Peyer's patch (tissue), 4 donors: ENCODE data around the gene RAD51D. TPM values are rescaled to one million over a fixed set of nuclear protein-coding genes. Genes with fewer than 3 reads are reported as not detected.

Experiments
- DNase-seq, 3 donors: peaks; one replicate each; pipeline ENCODE4 v3.0.0-alpha.2; 2017 to 2019
- H3K27ac ChIP-seq, 4 donors: fragments of 200-600 bp; sonication (generic); one replicate each; pipeline ENCODE4 v1.5.1; 2016 to 2019
- H3K27me3 ChIP-seq, 2 donors: fragments of 200-600 bp; sonication (generic); one replicate each; pipeline ENCODE4 v1.5.1; 2019
- H3K36me3 ChIP-seq, 3 donors: fragments of 200-600 bp; sonication (generic); one replicate each; pipeline ENCODE4 v1.5.1; 2016 to 2019
- H3K4me1 ChIP-seq, 4 donors: fragments of 200-600 bp; sonication (generic); one replicate each; pipeline ENCODE4 v1.5.1; 2016 to 2019
- H3K4me3 ChIP-seq, 4 donors: fragments of 200-600 bp; sonication (generic); 1 replicate in 3 of 4; 2 replicates in 1 of 4; pipeline ENCODE4 v1.5.1; 2016 to 2019; ENCODE audit warnings: mild to moderate bottlenecking in 1 of 4
- H3K9me3 ChIP-seq, 4 donors: fragments of 200-600 bp; sonication (generic); one replicate each; pipeline ENCODE4 v1.5.1; 2016 to 2019; ENCODE audit warnings: mild to moderate bottlenecking in 1 of 4
- POLR2A ChIP-seq, 2 donors: fragments of 450-650 bp; IDR thresholded peaks; one replicate each; pipeline ENCODE4 v1.5.1; 2017; ENCODE audit warnings: antibody characterized with exemption in 2 of 2, mild to moderate bottlenecking in 2 of 2, moderate library complexity in 2 of 2
- total RNA-seq, 4 donors: library from RNA; depleted of rRNA; stranded (reverse); fragments of >200 nt; gene quantifications; one replicate each; pipeline ENCODE4 v1.1.0, GENCODE V29; 2016
- TF ChIP-seq, protein P1 (sequence below), 6 experiments: fragments of 450-650 bp in 4 of 6; fragments of 200-600 bp in 2 of 6; sonication (generic) in 1 of 6; IDR thresholded peaks; one replicate each; pipeline ENCODE4 v1.5.1; 2017 to 2019; ENCODE audit warnings: antibody characterized with exemption in 6 of 6, mild to moderate bottlenecking in 3 of 6, moderate library complexity in 1 of 6

The RAD51D gene
- total RNA-seq, 4 donors from 2014 or later = 6.3 to 18.2 (median 14.7) TPM

- H3K27ac ChIP-seq = no peak overlapping the region
- TF ChIP-seq POLR2A (IDR thresholded peaks at IDR 0.05) = no peak
- TF ChIP-seq, protein P1, sequence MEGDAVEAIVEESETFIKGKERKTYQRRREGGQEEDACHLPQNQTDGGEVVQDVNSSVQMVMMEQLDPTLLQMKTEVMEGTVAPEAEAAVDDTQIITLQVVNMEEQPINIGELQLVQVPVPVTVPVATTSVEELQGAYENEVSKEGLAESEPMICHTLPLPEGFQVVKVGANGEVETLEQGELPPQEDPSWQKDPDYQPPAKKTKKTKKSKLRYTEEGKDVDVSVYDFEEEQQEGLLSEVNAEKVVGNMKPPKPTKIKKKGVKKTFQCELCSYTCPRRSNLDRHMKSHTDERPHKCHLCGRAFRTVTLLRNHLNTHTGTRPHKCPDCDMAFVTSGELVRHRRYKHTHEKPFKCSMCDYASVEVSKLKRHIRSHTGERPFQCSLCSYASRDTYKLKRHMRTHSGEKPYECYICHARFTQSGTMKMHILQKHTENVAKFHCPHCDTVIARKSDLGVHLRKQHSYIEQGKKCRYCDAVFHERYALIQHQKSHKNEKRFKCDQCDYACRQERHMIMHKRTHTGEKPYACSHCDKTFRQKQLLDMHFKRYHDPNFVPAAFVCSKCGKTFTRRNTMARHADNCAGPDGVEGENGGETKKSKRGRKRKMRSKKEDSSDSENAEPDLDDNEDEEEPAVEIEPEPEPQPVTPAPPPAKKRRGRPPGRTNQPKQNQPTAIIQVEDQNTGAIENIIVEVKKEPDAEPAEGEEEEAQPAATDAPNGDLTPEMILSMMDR (IDR thresholded peaks at IDR 0.05) = no peak
- H3K27me3 ChIP-seq = no peaks in the 10 kb centered on the region
- no peak overlapping the region for H3K4me3 ChIP-seq
- H3K9me3 ChIP-seq = no peaks in the 10 kb centered on the region
- DNase-seq = no peak
- H3K4me1 ChIP-seq = no peaks in the 10 kb centered on the region
- H3K36me3 ChIP-seq = peaks cover 0 to 30% (median 0%) of the 10 kb centered on the region in 3 donors
Observed at GRCh38 chr17:35129973-35130351, 10.3 kb upstream of the RAD51D start.

GRCh38 chr17:35129154-35129972 lies 9.7 kb upstream of the RAD51D start:
- H3K36me3 ChIP-seq = peaks cover 0 to 24% (median 0%) of the 10 kb centered on the region in 3 donors
- no peak for DNase-seq
- no peaks in the 10 kb centered on the region for H3K4me1 ChIP-seq
- no peaks in the 10 kb centered on the region for H3K9me3 ChIP-seq
- no peak for TF ChIP-seq POLR2A (IDR thresholded peaks at IDR 0.05)
- TF ChIP-seq, protein P1 (IDR thresholded peaks at IDR 0.05) = no peak
- H3K27me3 ChIP-seq = no peaks in the 10 kb centered on the region
- H3K27ac ChIP-seq = no peak overlapping the region
- no peak overlapping the region for H3K4me3 ChIP-seq

- H3K36me3 ChIP-seq = peaks cover 0 to 9% (median 0%) of the 10 kb centered on the region in 3 donors
- no peak overlapping the region for H3K4me3 ChIP-seq
- H3K9me3 ChIP-seq = no peaks in the 10 kb centered on the region
- no peak for DNase-seq
- no peaks in the 10 kb centered on the region for H3K27me3 ChIP-seq
- H3K4me1 ChIP-seq = no peaks in the 10 kb centered on the region
- TF ChIP-seq, protein P1 (IDR thresholded peaks at IDR 0.05) = no peak
- no peak for TF ChIP-seq POLR2A (IDR thresholded peaks at IDR 0.05)
- no peak overlapping the region for H3K27ac ChIP-seq
Observed at GRCh38 chr17:35127751-35128514, 8.3 kb upstream of the RAD51D start.

- Histone ChIP-seq H3K4me3 (no peak within 1 kb of the TSS), H3K4me1 (peaks cover 4 to 15% (median 9%) of the 10 kb centered on the region in 4 donors), H3K27me3 (no peaks in the 10 kb centered on the region), H3K9me3 (no peaks in the 10 kb centered on the region), H3K27ac (no peak within 1 kb of the TSS), H3K36me3 (no peaks in the 10 kb centered on the region)
- TF ChIP-seq POLR2A (IDR thresholded peaks at IDR 0.05) = no peak
- TF ChIP-seq, protein P1 (IDR thresholded peaks at IDR 0.05) = no peak
- DNase-seq = no peak
Observed at GRCh38 chr17:35121315-35121714, 1.7 kb upstream of the RAD51D start, which contains the start of gene FNDC8. Gene FNDC8 (plus strand): TSS chr17:35121615. CDS start chr17:35121694, 79 bp downstream.

DNA sequence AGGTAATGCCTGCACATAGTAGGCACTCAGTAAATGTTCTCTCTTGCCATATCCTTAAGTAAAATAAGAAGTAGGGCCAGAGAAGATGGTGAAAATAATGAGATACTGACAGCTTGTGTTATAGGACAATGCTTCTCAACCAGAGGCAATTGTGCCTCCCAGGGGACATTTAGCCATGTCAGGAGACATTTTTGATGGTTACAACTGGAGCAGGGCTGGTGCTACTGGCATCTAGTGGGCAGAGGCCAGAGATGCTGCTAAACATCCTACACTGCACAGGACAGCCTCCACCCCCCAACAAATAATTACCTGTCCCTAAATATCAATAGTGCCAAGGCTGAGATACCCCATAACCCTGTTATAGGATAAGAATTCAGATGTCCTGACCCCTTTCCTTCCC lies 1.7 kb downstream of the RAD51D start:
- H3K9me3 ChIP-seq = no peaks in the 10 kb centered on the region
- peaks cover 4 to 15% (median 9%) of the 10 kb centered on the region in 4 donors for H3K4me1 ChIP-seq
- no peak overlapping the region for H3K27ac ChIP-seq
- H3K36me3 ChIP-seq = no peaks in the 10 kb centered on the region
- no peak overlapping the region for H3K4me3 ChIP-seq
- peak in 1 of 3 donors; percentile 8 for DNase-seq
- TF ChIP-seq, protein P1 (IDR thresholded peaks at IDR 0.05) = peak in 3 of 6 experiments; percentile 21 to 25 (median 23)
- TF ChIP-seq POLR2A (IDR thresholded peaks at IDR 0.05) = no peak
- H3K27me3 ChIP-seq = no peaks in the 10 kb centered on the region
